GM12878 (cell line): ENCODE measurements around the gene C16orf78.

Experiments used
- ASH2L ChIP-seq: fragments of 300-600, 200-600 bp; sonication (generic); IDR thresholded peaks from 2 replicates; pipeline ENCODE4 v1.6.1; 2017; ENCODE audit warnings: low read depth, mild to moderate bottlenecking, borderline replicate concordance
- HDAC2 ChIP-seq: fragments of 200-600 bp; sonication (generic); IDR thresholded peaks from 2 replicates; pipeline ENCODE4 v1.6.1; 2017

DNA sequence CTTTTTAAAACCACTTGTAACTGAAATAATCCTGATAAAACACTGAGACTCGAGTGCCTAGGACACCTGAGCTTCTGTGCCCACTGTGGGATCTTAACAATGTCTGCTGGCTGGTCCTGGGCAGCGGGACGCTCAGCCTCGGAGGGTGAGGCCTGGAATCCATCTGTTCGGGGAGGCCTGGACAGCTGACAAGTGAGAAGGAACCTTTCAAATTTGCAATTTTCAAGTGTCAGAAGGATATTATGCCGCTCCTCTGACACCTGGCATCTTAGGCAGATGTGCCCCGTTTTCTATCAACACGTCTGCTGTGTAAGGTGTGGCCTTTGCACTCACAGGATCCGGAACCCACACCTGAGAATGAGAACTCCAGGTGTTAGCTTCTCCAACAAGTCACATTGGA lies 33.1 kb upstream of the C16orf78 start:
- TF ChIP-seq HDAC2 (no peak), ASH2L (no peak)
